NCI-H2029 (cell line): ENCODE results near the gene MTHFD2.
"Not testable (repeated sequence)": the region's sequence is repeated elsewhere in the genome, so short reads cannot be mapped to it uniquely, and the experiment has no call there.

Experiments used
- DNase-seq: peaks from one replicate; lab custom pipeline; 2025; lab: John Stamatoyannopoulos, UW

The MTHFD2 gene

DNA sequence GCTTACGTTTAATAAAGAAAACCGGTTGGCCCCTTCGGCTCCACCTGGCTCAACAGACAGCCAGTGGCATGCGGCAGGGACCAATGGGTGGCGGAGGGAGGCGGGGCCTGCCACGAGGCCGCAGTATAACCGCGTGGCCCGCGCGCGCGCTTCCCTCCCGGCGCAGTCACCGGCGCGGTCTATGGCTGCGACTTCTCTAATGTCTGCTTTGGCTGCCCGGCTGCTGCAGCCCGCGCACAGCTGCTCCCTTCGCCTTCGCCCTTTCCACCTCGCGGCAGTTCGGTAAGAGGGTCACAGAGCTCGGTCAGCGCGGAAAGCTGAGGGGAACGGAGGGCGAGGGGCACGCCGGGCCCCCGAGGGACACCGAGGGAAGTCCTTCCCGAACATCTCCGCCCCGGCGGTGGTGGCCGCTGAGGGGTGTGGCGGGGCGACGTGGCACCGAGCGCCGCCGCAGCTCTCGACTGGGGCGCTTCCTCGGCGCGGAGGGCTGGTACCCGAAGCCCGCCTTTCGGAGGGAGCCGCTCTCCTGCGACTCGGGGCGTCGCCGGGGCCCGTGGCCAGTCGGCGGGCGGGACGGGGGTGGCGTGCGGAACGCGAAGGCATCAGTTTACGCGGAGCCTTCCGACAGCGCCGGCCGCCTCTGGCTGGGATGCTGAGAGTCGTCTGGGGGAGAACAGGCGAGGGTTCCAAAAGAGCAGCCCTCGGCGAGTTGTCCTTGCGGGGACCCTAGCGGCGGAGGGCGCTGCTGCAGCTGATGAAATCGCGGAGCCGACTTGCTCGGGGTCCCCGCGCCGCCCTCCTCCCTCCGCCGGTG is at the start of gene MTHFD2:
MTHFD2 (plus strand) TSS at position 155 of the 814 bp plus-strand sequence; CDS start at position 182, 27 bp downstream.
- peak; percentile 50 for DNase-seq

- DNase-seq = no peak
Measured at GRCh38 chr2:74149247-74149525, 49.2 kb upstream of the MTHFD2 start.

DNA sequence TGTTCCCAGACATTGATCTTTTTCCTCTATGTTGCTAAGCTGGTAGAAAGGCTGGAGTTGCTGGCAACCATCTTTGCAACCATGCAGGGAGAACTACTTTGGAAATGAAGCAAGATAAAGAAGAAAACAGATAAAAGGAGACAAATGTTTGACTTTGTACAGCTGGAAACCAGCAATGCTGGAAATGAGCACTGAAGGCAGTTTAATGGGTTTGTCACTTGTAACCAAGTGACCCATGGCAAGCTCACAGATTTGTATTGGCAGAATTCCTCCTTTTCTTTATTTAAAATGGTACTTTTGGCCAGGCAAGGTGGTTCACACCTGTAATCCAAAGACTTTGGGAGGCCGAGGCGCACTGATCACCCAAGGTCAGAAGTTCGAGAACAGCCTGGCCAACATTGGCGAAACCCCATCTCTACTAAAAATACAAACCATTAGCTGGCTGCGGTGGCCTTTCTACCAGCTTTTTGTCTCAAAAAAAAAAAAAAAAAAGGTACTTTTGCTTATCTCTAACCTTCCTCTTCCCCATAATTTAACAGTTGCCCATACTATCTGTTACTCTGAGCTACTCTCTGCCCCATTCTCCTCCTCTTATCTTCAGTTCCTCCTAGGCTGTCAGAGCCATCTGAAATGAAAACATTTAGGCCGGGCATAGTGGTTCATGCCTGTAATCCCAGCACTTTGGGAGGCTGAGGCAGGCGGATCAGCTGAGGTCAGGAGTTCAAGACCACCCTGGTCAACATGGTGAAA is 48.7 kb upstream of the MTHFD2 start:
- no peak for DNase-seq

DNA sequence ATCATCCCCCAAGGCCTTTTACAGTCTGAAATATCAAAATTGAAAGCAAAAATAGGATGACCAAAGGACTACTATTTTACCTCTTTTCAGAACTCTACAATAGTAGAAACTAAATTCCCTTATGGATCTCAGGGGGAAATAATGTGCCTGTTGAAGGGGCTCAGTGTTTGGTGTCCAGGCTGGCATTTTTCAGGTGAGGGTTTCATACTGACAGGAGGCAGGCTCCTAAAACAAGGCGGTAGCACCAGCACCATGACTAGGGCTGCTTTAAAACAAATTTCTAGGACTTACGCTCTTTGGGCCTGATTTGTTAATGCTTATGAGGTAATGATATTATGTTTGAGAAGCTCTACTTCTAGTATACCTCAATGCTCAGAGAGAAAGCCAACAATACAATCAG is 45.5 kb upstream of the MTHFD2 start:
- DNase-seq = no peak

DNA sequence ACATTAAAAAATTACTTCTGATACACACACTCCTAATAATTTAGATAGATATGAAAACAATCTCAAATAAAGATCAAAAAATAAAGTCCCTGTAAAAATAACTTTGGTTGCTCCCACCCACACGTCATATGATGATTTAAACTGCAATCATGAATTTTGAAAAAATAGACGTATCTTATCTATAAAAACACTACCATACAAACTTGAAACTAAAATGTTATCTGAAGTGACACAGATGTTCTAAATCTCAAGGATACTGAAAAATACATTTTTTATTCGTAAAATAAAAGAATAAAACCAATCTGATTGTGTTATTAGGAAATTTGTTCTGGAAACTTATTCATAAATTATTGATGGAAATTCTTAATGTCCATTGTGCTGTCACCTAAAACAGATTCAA is 42.6 kb upstream of the MTHFD2 start:
- no peak for DNase-seq

GRCh38 chr2:74162951-74163350 is 35.5 kb upstream of the MTHFD2 start:
- no peak for DNase-seq

GRCh38 chr2:74164761-74165160 is 33.7 kb upstream of the MTHFD2 start:
- DNase-seq = no peak

DNA sequence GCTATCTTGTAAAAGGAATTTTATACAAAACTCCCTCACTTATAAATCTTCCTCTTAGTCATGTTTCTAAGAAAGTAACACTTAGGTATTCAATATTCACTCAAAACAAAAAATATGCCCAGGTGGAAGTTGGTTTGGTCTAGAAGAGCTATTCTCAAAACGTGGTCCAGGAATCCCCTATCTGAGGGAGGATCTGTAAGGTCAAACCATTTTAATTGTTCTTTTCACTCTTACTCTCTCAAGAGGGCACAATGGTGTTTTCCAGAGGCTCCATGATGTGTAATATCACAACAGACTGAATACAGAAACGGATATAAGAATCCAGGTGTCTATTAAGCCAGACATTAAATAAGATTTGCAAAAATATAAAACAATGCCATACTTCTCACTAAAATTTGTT is 29.7 kb upstream of the MTHFD2 start:
- DNase-seq = no peak

DNA sequence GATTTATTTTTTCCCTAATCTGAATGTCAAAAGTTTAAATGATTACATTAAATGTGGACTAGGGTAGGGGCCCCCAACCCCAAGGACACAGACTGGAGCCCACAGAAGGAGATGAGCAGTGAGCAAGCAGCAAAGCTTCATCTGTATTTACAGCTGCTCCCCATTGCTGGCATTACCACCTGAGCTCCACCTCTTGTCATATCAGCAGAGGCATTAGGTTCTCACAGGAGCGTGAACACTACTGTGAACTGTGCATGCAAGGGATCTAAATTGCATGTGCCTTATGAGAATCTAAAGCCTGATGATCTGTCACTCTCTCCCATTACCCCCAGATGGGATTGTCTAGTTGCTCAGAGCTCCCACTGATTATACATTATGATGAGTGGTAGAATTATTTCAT is 23.5 kb upstream of the MTHFD2 start:
- no peak for DNase-seq

DNA sequence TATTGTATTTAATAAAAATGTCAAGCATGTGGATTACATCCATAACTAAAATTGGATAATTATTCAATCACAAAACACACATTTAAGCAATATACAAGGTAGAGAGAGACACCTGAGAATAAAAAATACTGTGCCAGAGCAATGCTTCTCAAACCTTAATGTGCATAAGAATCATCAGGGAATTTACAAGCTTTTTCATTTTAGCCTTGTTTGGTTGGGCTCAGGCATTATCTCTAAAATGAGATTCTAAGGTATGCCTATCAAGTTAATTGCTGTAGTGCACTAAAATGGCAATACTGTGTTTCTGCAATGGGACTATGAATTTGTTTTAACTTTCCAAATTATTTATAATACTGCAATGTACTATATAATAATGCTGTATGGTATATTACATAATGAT is 20.7 kb upstream of the MTHFD2 start:
- no peak for DNase-seq

DNA sequence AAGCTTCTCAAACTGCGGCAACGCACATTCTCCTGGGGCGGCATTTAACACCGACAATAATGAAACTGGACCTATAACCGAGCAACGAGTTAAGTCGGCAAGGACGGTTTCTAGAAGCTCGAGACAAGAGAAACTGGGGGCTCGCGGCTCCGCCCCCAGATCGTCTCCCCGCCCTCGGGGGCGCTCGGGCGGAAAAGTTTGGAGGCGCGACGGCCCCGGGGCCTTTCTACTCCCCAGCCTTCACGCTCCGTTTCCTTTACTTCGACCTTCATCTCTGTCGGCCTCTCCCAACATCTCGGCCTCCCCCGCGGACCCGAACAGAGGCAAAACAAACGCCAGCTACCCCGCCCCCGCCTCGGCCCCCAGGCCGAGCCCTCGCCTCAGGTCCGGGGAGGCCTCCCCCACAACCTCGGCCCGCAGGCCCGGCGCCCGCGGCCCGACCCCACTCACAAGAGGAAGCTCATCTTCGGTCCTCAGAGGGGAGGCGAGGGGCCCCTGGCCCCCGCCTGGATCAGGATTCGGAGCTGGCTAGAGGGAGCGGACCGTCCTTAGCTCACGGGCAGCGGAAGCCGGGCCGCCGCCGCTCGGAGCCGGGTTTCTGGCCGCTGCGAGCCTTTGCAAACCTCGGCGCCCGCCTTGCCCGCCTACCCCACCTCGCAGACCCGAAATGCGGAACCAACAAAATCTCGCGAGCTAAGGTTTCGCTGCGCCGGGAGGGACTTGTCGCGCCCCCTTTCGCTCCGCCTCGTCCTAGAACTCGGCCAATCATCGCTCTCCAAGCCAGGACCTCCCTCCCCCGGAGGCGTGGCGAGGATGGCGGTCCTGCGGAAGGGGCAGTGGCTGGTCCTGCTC is 20.0 kb upstream of the MTHFD2 start, which contains the start of gene MOB1A:
MOB1A (minus strand) TSS at position 669 of the 852 bp plus-strand sequence; CDS start at position 464, 205 bp downstream.
- peak; percentile 96 for DNase-seq

GRCh38 chr2:74179063-74179865 is 19.2 kb upstream of the MTHFD2 start:
- DNase-seq = no peak

- DNase-seq = no peak
Measured at GRCh38 chr2:74181739-74182138, 16.7 kb upstream of the MTHFD2 start.

- no peak for DNase-seq
Measured at GRCh38 chr2:74183878-74184277, 14.5 kb upstream of the MTHFD2 start.

- DNase-seq = no peak
Measured at GRCh38 chr2:74186038-74186437, 12.4 kb upstream of the MTHFD2 start.

DNA sequence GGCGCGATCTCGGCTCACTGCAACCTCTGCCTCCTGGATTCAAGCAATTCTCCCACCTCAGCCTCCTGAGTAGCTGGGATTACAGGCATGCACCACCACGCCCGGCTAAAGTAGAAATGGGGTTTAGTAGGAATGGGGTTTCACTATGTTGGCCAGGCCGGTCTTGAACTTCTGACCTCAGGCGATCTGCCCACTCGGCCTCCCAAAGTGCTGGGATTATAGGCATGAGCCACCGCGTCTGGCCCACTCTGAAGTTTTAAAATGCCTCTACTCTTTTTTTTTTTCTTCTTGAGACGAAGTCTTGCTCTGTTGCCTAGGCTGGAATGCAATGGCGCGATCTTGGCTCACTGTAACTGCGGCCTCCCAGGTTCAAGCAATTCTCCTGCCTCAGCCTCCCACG is 11.7 kb upstream of the MTHFD2 start:
- not testable (repeated sequence) for DNase-seq

DNA sequence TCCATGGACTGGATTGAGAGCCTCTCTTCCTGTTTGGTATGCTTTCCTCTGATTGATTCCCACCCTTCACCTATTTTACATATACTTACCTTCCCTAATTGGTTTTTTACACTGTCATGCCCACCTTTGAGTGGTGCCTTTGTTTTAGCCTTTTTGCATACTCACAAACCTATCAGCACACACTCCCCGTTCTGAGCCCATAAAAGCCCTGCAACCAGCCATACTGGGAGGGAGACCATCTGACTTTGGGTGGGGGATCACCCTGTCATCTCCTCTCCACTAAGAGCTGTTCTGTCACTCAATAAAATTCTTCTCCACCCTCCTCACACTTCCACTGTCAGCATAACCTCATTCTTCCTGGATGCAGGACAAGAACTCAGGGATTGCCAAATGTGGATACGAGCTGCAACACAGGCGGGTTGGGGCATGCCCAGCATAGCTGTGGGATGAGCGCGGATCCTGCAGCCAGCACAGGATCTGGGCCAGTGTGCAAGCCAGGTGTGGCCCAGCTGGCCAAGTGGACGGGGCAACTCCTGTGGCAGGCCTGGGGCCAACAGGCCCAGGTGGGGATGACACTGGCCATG is 10.3 kb upstream of the MTHFD2 start:
- no peak for DNase-seq

DNA sequence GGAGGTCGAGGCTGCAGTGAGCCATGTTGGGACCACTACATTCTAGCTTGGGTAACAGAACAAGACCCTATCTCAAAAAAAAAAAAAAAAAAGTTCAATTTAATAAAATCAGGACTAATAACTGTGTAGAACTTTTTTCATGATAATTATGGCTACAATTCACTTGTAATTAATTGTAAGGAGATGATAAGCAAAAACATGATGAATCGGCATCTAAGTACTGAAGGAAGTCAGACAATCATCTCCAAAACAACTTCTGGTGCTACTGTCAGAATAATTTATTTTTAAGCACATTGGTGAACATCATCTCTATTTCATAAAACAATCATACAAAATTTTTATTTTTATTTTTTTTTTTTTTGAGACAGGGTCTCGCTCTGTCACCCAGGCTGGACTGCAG is 9.7 kb upstream of the MTHFD2 start:
- no peak for DNase-seq

DNA sequence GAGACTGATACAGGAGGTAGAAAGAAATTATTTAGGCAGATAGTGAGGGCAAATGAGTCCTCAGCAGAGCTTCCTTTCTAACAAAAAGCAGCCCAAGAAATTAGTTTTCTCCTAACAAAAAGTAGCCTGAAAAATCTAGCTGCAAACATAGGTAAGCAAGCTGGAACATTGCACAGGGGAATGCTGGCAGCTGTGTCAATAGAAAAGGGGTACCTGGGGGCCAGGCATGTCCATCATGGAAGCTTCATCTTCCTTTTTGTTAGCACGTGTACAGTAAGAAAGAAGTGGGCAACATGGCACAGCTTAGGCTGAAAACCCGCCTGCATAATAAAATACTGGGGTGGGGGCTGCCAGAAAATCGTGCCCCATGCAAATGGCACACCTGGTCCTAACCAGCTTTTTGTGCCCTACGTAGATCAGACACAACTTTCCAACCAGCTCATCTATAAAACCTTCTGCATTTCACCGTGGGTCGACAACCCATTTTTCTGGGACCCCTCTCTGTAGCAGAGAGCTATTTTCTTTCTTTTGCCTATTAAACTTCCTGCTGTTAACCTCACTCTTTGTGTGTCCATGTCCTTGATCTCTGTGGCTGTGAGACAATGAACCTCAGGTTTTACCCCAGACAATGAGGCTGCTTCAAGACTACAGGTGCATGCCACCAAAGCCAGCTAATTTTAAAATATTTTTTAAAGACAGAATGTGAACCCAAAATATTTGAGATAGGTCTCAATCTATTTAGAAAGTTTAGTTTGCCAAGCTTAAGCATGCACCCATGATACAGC is 6.6 kb upstream of the MTHFD2 start:
- DNase-seq = no peak

DNA sequence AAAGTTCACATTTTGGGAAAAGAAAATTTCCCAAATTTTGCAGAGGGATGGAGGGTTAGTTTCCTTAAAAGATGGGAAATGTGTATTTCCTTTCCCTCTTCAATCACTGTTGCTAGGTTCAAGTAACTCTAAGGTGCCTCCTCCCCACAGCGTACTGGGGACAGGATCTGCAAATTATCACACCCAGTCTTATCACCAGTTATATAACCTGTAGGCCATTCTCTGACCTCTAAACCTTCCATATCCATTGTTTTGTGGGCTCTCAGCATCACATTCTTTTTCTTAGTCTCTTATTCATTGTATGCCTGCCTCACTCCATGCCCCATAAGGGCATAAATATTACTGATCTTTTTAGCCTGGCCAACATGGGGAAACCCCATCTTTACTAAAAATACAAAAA is 3.6 kb upstream of the MTHFD2 start:
- DNase-seq = no peak

GRCh38 chr2:74197049-74197448 is 1.4 kb upstream of the MTHFD2 start:
- no peak for DNase-seq
